ENCODE results near the gene TSHZ2. TPM values are rescaled to one million over a fixed set of nuclear protein-coding genes. Genes with fewer than 3 reads are reported as not detected.

Gene TSHZ2
- total and polyA plus RNA-seq, 11 donors, result 1.8 to 12.1 (median 3.7) TPM

- DNase-seq (no peak), ATAC-seq (no peak)
- no peak overlapping the region for H3K27ac ChIP-seq
- H3K9me3 ChIP-seq, result no peaks in the 10 kb centered on the region
- no peak overlapping the region for H3K4me3 ChIP-seq
- no peaks in the 10 kb centered on the region for H3K36me3 ChIP-seq
- 91 to 98% (median 95%) methylated on average over 3 of the region's 3 CpGs for WGBS, 4 donors
- H3K4me1 ChIP-seq, result peaks cover 0 to 6% (median 0%) of the 10 kb centered on the region in 12 donors
- peaks cover 0 to 4% (median 0%) of the 10 kb centered on the region in 9 donors for H3K27me3 ChIP-seq
- intact Hi-C loops (cut with DNase I), result no loop called here
- TF ChIP-seq POLR2A (IDR thresholded peaks at IDR 0.05), result no peak
- TF ChIP-seq, protein P1, sequence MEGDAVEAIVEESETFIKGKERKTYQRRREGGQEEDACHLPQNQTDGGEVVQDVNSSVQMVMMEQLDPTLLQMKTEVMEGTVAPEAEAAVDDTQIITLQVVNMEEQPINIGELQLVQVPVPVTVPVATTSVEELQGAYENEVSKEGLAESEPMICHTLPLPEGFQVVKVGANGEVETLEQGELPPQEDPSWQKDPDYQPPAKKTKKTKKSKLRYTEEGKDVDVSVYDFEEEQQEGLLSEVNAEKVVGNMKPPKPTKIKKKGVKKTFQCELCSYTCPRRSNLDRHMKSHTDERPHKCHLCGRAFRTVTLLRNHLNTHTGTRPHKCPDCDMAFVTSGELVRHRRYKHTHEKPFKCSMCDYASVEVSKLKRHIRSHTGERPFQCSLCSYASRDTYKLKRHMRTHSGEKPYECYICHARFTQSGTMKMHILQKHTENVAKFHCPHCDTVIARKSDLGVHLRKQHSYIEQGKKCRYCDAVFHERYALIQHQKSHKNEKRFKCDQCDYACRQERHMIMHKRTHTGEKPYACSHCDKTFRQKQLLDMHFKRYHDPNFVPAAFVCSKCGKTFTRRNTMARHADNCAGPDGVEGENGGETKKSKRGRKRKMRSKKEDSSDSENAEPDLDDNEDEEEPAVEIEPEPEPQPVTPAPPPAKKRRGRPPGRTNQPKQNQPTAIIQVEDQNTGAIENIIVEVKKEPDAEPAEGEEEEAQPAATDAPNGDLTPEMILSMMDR (IDR thresholded peaks at IDR 0.05), result no peak
Measured at GRCh38 chr20:53294804-53295203, 322.6 kb downstream of the TSHZ2 start.

DNA sequence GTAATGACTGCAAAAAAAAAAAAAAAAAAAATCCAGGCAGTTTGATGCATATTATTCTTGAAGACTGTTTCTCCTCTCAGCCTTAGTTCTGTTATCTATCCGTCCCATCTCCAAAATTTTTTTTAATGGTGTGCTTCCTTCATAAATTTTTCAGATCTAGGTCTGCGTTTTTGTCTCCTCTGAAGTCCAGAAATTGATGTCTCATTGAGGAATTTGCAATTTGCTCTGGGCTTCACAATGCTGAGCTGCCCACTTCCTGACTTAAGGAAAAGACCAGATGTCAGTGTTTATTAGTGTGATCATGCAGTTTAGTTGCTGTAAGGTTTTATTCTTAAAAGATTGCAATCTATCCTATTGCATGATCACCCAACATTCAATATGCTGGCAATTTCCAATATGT lies 323.9 kb downstream of the TSHZ2 start:
- ATAC-seq (no peak), DNase-seq (no peak)
- TF ChIP-seq, protein P1 (IDR thresholded peaks at IDR 0.05), result no peak
- no peak for TF ChIP-seq POLR2A (IDR thresholded peaks at IDR 0.05)
- Histone ChIP-seq H3K36me3 (no peaks in the 10 kb centered on the region), H3K27me3 (peaks cover 0 to 4% (median 0%) of the 10 kb centered on the region in 9 donors), H3K27ac (no peak overlapping the region), H3K4me1 (peaks cover 0 to 6% (median 0%) of the 10 kb centered on the region in 12 donors), H3K4me3 (no peak overlapping the region), H3K9me3 (no peaks in the 10 kb centered on the region)
- intact Hi-C loops (cut with DNase I), result no loop called here
- WGBS, 4 donors, result 50 to 62% (median 55%) methylated on average over 2 of the region's 2 CpGs

DNA sequence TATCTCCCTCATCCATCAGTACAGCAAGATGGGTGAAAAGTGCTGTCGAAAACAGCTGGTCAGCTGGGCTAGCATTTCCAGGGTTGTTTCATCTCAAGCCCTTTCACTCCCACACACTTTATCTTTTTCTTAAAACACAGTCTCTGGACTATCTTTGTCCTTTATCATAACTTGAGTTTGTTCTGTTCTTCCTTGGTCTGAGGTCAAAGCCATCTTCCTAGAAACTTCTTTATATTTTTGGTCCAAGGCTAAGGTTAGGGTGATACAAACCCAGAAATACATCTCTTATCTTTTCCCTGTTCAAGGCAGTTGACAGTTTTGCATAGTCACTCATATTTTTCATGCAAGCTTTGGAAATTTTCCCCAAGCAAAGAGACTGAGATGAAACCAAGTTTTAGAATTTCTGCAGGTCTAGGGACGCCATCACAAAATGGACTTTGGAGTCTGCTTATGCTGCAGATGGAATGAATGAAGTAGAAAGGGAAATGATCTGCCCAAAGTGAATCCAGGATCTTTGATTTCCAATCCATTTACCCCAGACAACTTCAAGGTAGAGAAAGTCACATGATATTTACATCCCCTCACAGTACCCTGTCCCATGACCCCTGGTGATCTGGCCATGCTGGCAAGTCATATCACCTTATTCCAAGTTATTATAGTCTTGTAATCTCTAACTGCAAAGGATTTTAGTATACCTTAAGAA lies 324.4 kb downstream of the TSHZ2 start:
- Histone ChIP-seq H3K9me3 (no peaks in the 10 kb centered on the region), H3K36me3 (no peaks in the 10 kb centered on the region), H3K4me3 (no peak overlapping the region), H3K27me3 (peaks cover 0 to 4% (median 0%) of the 10 kb centered on the region in 9 donors), H3K27ac (no peak overlapping the region), H3K4me1 (peaks cover 0 to 6% (median 0%) of the 10 kb centered on the region in 12 donors)
- no peak for TF ChIP-seq POLR2A (IDR thresholded peaks at IDR 0.05)
- TF ChIP-seq, protein P1 (IDR thresholded peaks at IDR 0.05), result no peak
- ATAC-seq, result no peak
- WGBS, 4 donors, result 65 to 87% (median 74%) methylated on average over 2 of the region's 2 CpGs
- no peak for DNase-seq
- intact Hi-C loops (cut with DNase I), result no loop called here

DNA sequence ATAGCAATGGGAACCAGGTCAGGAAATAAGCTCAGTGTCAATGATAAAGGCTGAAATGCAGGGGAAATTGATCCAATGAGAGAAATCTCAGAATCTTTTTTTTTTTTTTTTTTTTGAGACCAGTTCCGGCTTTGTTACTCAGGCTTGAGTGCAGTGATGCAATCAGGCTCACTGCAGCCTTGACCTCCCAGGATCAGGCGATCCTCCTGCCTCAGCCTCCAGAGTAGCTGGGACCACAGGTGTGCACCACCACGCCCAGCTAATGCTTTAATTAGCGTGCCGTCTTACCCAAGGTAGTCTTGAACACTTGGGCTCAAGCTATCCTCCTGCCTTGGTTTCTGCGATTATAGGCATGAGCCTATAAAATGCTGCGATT lies 325.0 kb downstream of the TSHZ2 start:
- 92 to 99% (median 97%) methylated on average over 7 of the region's 7 CpGs for WGBS, 4 donors
- intact Hi-C loops (cut with DNase I), result no loop called here
- no peaks in the 10 kb centered on the region for H3K9me3 ChIP-seq
- no peak for TF ChIP-seq POLR2A (IDR thresholded peaks at IDR 0.05)
- TF ChIP-seq, protein P1 (IDR thresholded peaks at IDR 0.05), result no peak
- peaks cover 0 to 6% (median 0%) of the 10 kb centered on the region in 12 donors for H3K4me1 ChIP-seq
- no peaks in the 10 kb centered on the region for H3K36me3 ChIP-seq
- DNase-seq (no peak), ATAC-seq (no peak)
- no peak overlapping the region for H3K27ac ChIP-seq
- peaks cover 0 to 4% (median 0%) of the 10 kb centered on the region in 9 donors for H3K27me3 ChIP-seq
- no peak overlapping the region for H3K4me3 ChIP-seq

Data from heart left ventricle (tissue), 16 donors.